CD4-positive, alpha-beta T cell treated with Interleukin-12 subunit alpha and Interleukin-12 subunit beta, for 1 hour (primary cell): ENCODE measurements around the gene RC3H2.
"Not testable (repeated sequence)": the region's sequence is repeated elsewhere in the genome, so short reads cannot be mapped to it uniquely, and the experiment has no call there.

ENCODE experiments used
- DNase-seq: peaks from one replicate; pipeline ENCODE4 v3.0.0-alpha.2; 2020

The RC3H2 gene

GRCh38 chr9:122837266-122837850 is 67.8 kb downstream of the RC3H2 start:
- DNase-seq, result no peak

DNA sequence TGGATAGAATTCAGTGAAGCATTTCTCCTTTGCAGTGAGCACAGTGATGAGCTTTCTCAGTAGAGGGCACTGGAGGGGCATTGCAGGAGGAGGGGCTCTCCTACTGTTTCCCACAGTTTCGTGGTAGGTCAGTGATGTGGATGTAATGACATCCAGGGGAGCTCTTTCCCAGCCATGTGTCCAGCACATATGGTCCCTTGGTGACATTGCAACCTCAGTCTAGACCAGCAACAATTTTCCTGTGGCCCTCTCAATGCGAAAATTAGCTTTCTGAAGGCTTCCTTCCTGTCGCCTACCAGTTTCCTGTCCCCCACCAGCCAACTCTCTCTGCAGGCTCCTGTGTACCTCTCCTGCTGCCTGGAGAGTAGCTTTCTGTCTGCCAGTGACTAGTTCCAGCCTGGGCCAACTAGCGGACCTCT is 69.8 kb downstream of the RC3H2 start:
- DNase-seq, result no peak

- DNase-seq, result no peak
Observed at GRCh38 chr9:122832194-122832593, 73.0 kb downstream of the RC3H2 start.

DNA sequence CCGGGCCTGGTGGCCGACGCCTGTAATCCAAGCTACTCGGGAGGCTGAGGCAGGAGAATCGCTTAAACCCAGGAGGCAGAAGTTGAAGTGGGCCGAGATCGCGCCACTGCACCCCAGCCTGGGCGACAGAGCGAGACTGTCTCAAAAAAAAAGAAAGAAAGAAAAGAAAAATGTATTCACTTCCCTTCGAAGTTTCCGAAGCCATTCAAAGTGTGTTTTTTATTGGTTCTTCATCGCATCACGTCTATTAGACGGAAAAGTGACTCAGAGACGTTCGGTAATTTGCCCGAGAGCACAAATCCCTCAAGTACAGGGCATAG is 76.2 kb downstream of the RC3H2 start:
- DNase-seq, result not testable (repeated sequence)

GRCh38 chr9:122827761-122828093 is 77.4 kb downstream of the RC3H2 start:
- no peak for DNase-seq

GRCh38 chr9:122822938-122823337 is 82.2 kb downstream of the RC3H2 start:
- DNase-seq, result no peak

DNA sequence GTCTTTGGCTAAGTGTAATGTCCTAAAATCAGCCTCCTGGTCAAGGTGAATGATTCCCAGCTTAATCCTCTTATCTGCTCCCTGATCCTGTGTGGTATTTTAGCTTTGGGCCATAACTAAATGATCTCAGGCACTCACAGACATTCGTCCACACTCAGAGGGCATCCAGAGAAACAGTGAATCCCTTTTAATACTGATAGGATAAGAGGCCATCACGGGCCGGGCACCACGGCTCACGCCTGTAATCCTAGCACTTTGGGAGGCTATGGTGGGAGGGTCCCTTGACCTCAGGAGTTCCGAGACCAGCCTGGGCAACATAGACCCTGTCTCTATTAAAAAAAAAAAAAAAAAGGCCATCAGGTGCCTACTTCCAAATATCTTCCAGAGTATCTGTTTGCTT is 83.1 kb downstream of the RC3H2 start:
- no peak for DNase-seq

- DNase-seq, result no peak
Observed at GRCh38 chr9:122821278-122821943, 83.7 kb downstream of the RC3H2 start.

DNA sequence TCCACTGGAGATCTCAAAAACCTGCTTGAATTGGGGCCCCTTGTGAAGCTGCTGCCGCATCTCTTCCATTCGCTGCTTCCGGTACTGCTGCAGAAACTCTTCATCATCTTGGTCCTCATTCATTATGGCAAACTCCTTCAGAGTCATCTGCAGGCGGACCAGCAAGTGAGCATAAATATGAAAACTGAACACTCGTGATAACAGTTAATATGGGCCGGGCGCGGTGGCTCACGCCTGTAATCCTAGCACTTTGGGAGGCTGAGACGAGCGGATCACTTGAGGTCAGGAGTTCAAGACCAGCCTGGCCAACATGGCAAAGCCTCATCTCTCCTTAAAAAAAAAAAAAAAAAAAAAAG is 84.7 kb downstream of the RC3H2 start:
- no peak for DNase-seq

DNA sequence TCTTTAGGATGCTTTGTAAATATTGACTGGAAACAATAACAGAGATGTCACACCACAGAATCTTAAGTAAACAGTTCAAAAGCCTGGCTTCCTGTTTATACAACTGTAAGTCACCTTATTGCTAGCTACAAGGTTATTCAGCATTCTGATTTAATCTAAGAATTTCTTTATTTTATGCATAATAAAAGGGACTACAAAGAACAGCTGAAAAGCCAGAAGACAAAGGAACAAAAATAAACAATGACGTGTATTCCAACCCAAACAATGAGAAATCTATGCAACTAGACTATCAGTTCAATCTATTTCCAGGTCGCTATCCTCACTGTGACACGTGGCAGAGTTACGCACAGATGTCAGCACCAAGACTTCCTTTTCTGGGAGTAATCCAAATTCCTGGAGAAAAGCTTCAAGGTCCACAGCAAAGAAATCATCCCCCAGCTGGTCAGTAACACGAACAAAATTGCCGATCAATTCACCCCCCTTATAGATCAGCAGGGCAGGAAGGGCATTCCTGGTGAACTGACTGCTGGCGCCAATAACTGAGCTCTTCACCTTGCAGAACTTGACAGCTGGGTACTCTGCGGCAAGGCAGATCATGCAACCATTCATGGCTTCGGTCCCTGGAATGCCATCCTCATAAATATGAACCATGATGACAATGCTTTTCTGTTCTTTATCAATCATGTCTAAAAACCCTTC is 85.2 kb downstream of the RC3H2 start:
- no peak for DNase-seq

GRCh38 chr9:122819326-122819725 is 85.8 kb downstream of the RC3H2 start:
- DNase-seq, result no peak

- DNase-seq, result peak; percentile 56
Observed at GRCh38 chr9:122816163-122816867, 88.8 kb downstream of the RC3H2 start.

- DNase-seq, result no peak
Observed at GRCh38 chr9:122815544-122815943, 89.6 kb downstream of the RC3H2 start.

DNA sequence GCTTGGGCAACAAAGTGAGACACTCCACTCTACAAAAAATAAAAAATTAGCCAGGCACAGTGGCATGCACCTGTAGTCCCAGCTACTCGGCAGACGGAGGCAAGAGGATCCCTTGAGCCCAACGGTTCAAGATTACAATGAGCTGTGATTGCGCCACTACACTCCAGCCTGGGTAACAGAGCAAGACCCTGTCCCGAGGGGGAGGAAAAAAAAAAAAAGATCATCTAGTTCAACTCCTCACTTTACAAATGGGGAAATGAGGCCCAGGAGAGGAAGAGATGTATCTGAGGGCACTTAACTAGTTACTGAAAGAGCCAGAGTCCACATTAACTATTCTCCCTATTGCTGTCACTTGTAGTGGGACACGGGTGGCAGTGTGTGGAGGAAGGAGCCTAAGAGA is 90.6 kb downstream of the RC3H2 start:
- DNase-seq, result no peak

DNA sequence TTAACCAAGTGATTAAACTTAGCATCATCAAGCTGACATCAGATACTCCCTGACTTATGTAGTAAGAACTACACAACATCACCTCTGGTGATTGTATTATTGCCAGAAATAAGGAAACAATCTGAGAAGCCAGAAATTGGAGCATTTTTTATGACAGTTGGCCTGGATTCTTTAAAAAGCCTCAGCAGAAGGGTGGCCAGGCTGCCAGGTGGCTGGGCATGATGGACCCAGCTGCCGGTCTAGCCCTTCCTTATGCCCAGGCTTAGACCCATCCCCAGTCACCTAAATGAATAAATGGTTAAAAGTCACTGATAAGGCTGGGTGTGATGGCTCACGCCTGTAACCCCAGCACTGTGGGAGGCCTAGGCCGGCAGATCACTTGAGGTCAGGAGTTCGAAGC is 92.4 kb downstream of the RC3H2 start:
- no peak for DNase-seq

DNA sequence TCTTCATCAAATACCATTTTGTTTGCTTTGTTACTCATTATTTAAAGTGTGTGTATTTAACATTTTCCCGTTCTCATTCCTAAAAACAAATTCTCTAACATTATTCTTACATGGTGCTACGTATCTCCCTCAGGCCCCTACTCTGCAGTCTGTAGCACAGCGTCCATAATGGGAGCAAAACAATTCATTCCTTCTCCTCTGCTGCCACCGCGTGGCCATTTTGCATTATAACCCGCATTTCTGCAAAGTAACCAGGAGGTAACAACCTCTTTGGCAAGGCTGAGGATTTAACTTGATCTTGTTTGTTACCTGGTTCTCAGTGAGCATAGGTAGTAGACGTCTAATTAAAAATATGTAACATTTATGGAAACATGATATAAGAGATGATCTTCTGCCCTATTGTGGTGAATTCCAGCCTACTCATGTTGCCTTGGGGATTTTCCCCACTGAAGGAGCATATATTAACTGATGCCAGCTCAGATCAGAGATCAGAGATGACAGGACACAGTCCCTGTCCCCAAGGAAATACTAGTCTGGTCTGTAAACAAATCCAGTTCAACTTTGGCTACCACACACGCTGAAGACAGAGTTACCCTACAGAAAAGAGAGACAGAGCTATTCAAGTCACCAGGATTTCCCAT is 94.7 kb downstream of the RC3H2 start:
- peak; percentile 80 for DNase-seq

DNA sequence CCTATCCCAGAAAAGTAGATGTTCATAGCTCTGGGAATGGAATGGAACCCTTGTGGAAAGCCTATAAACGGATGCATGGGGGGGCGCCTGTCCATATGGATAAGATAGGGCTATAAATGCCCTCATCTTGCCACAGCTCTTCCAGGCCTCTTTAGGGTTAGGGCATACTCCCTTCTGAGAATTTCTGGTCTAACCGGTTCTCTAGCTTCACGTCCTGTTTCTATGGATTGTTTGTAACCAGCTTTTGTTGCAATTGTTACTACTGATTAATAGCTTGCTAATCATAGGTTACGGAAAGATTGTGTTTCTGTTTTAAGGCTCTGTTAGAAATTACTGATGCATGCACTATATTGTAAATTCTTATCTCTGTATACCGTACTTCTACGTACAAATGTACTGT is 95.9 kb downstream of the RC3H2 start:
- not testable (repeated sequence) for DNase-seq

DNA sequence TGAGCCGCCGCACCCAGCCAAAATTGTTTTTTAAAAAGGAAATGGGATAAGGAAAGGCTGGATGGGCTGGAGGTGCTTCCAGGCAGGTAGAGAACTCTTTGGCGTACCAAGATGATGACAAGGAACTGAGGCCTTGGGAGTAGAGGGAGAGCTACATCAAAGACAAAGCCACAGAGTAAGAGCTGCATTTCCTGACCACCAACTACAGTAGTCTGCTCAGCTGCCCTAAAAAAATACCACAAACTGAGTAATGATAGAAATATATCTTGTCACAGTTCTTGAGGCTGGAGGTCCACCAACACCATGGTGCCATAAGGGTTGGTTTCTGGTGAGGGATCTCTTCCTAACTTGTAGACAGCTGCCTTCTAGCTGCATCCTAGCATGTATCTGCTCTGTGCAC is 97.0 kb downstream of the RC3H2 start:
- DNase-seq, result no peak

DNA sequence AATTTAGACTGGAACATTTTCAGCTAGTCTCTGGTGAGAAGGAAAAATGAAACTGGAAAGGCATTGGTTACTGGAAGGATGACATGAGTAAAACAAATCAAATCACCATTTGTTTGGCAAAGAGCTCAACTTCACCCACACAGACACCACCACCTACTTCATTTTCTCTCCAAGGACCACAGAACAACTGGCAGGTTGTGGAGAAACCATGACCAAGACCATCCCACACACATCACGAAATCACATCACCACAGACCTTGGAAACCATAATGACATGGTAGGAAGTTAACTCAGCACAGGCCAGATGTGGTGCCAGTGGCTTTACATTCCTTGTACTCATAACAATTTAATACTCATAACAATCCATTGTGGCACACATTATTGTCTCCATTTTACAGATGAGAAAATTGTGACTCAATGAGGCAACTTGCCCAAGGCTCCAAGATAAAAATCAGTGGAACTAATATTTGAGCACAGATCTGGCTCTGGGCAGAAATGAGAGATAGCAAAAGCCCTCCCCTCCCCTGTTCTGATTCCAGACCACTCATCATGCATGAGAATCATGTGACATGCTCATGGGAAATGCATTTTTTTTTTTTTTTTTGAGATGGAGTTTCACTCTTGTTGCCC is 97.8 kb downstream of the RC3H2 start:
- no peak for DNase-seq

DNA sequence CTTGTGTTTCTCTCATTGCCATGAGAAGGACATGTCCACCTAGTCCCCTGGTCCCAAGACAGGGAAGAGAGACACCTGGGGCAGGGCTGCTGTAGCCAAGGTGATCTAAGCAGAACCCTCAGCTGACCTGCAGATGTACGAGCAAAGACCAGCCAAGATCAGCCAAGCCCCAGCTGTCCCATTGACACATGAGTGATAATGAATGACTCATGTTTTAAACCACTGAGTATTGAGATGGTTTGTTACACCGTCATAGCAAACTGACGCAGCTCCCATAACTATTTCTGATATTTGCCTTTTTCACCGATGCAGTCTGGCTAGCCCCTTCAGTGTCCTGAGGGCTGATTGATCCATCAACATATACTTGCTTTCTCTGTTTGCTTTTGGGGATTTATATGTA is 98.5 kb downstream of the RC3H2 start:
- DNase-seq, result no peak

DNA sequence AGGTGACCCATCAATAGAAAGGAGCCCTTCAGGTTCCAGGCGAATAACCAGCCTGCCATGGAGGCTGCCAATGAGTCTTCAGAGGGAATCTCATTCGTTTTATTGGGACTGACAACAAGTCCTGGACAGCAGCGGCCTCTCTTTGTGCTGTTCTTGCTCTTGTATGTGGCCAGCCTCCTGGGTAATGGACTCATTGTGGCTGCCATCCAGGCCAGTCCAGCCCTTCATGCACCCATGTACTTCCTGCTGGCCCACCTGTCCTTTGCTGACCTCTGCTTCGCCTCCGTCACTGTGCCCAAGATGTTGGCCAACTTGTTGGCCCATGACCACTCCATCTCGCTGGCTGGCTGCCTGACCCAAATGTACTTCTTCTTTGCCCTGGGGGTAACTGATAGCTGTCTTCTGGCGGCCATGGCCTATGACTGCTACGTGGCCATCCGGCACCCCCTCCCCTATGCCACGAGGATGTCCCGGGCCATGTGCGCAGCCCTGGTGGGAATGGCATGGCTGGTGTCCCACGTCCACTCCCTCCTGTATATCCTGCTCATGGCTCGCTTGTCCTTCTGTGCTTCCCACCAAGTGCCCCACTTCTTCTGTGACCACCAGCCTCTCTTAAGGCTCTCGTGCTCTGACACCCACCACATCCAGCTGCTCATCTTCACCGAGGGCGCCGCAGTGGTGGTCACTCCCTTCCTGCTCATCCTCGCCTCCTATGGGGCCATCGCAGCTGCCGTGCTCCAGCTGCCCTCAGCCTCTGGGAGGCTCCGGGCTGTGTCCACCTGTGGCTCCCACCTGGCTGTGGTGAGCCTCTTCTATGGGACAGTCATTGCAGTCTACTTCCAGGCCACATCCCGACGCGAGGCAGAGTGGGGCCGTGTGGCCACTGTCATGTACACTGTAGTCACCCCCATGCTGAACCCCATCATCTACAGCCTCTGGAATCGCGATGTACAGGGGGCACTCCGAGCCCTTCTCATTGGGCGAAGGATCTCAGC is 104.8 kb downstream of the RC3H2 start, which contains the start of gene OR1K1:
Gene OR1K1 (plus strand): TSS at position 58 of the 995 bp plus-strand sequence. CDS start 0 bp downstream, at position 58.
- no peak for DNase-seq
